Neuronal stem cell (in vitro differentiated cells): ENCODE data around the gene COG8.

Experiments used
- DNase-seq: peaks from one replicate; pipeline ENCODE4 v3.0.0-alpha.2; 2013; ENCODE audit warnings: low spot score
- H2AFZ ChIP-seq: one replicate; pipeline ENCODE4 v1.6.1; 2013; ENCODE audit warnings: mild to moderate bottlenecking, low read length, inconsistent platforms
- H2AK5ac ChIP-seq: 2 replicates; pipeline ENCODE4 v1.6.1; 2013; ENCODE audit warnings: low read depth, mild to moderate bottlenecking, inconsistent platforms, low read length, moderate library complexity, mixed read lengths
- H2BK120ac ChIP-seq: 2 replicates; pipeline ENCODE4 v1.6.1; 2013; ENCODE audit warnings: low read depth, mild to moderate bottlenecking, inconsistent platforms, low read length, moderate library complexity, mixed read lengths
- H2BK12ac ChIP-seq: one replicate; pipeline ENCODE4 v1.6.1; 2013; ENCODE audit warnings: low read length, inconsistent platforms
- H2BK15ac ChIP-seq: 2 replicates; pipeline ENCODE4 v1.6.1; 2013; ENCODE audit warnings: mild to moderate bottlenecking, low read length, inconsistent platforms, mixed read lengths
- H2BK5ac ChIP-seq: one replicate; pipeline ENCODE4 v1.6.1; 2013; ENCODE audit warnings: inconsistent platforms, mild to moderate bottlenecking, low read length, moderate library complexity
- H3K14ac ChIP-seq: one replicate; pipeline ENCODE4 v1.6.1; 2013; ENCODE audit warnings: low read length, inconsistent platforms
- H3K18ac ChIP-seq: 2 replicates; pipeline ENCODE4 v1.6.1; 2013; ENCODE audit warnings: low read length, inconsistent platforms
- H3K23ac ChIP-seq: 2 replicates; pipeline ENCODE4 v1.6.1; 2013; ENCODE audit warnings: low read depth, mild to moderate bottlenecking, mixed read lengths, low read length, inconsistent platforms; ENCODE audit not compliant: poor library complexity
- H3K27ac ChIP-seq: replicated peaks from 3 replicates; pipeline ENCODE4 v1.5.1; 2013; ENCODE audit warnings: low read length, inconsistent platforms
- H3K27me3 ChIP-seq, 3 experiments: 2 replicates each; pipeline ENCODE4 v1.6.1; 2013; ENCODE audit warnings: low read length in 3 of 3, mild to moderate bottlenecking in 2 of 3, inconsistent platforms in 1 of 3, low read depth in 1 of 3, mixed read lengths in 1 of 3, moderate library complexity in 1 of 3; ENCODE audit not compliant: control insufficient read depth in 3 of 3, insufficient read depth in 3 of 3
- H3K36me3 ChIP-seq, 2 donors: replicated peaks in 1 of 2; 2 replicates each; pipeline ENCODE4 v1.6.1; 2013; ENCODE audit warnings: low read length in 2 of 2; ENCODE audit not compliant: control insufficient read depth in 2 of 2, insufficient read depth in 2 of 2
- H3K4ac ChIP-seq: 2 replicates; pipeline ENCODE4 v1.6.1; 2013; ENCODE audit warnings: inconsistent platforms, mild to moderate bottlenecking, low read length, moderate library complexity
- H3K4me1 ChIP-seq, 2 donors: 1 replicate in 1 of 2; 2 replicates in 1 of 2; pipeline ENCODE4 v1.6.1; 2013; ENCODE audit warnings: low read length in 2 of 2, low read depth in 1 of 2; ENCODE audit not compliant: control insufficient read depth in 2 of 2, insufficient read depth in 1 of 2
- H3K4me2 ChIP-seq: one replicate; pipeline ENCODE4 v1.6.1; 2013; ENCODE audit warnings: mild to moderate bottlenecking, low read length, inconsistent platforms; ENCODE audit not compliant: insufficient read depth, poor library complexity, severe bottlenecking
- H3K4me3 ChIP-seq, 2 donors: 2 replicates each; pipeline ENCODE4 v1.5.1; 2013; ENCODE audit warnings: low read length in 2 of 2, mild to moderate bottlenecking in 2 of 2, inconsistent platforms in 1 of 2, moderate library complexity in 1 of 2
- H3K79me1 ChIP-seq: one replicate; pipeline ENCODE4 v1.6.1; 2013; ENCODE audit warnings: low read depth, mild to moderate bottlenecking, inconsistent platforms, low read length, moderate library complexity
- H3K9ac ChIP-seq: one replicate; pipeline ENCODE4 v1.6.1; 2013; ENCODE audit warnings: mild to moderate bottlenecking, low read depth, low read length, inconsistent platforms; ENCODE audit not compliant: poor library complexity
- H3K9me3 ChIP-seq, 2 donors: replicated peaks in 1 of 2; 2 replicates each; pipeline versions ENCODE3 to v1.6.1; 2013; ENCODE audit warnings: low read length in 2 of 2, mild to moderate bottlenecking in 2 of 2, inconsistent platforms in 1 of 2, low read depth in 1 of 2, mixed read lengths in 1 of 2, moderate library complexity in 1 of 2; ENCODE audit not compliant: control insufficient read depth in 2 of 2, insufficient read depth in 1 of 2
- H4K8ac ChIP-seq: one replicate; pipeline ENCODE4 v1.6.1; 2013; ENCODE audit warnings: low read depth, mild to moderate bottlenecking, inconsistent platforms, low read length, moderate library complexity
- H4K91ac ChIP-seq: one replicate; pipeline ENCODE4 v1.6.1; 2013; ENCODE audit warnings: low read length, low read depth, mild to moderate bottlenecking, inconsistent platforms; ENCODE audit not compliant: poor library complexity
- WGBS, 2 donors: extraction: QIAGEN DNeasy Blood & Tissue Kit; methylation state at CpG; one replicate each; pipeline ENCODE4 v1.1.7; 2013; ENCODE audit warnings: missing lambda C conversion rate in 2 of 2, mixed read lengths in 1 of 2; ENCODE audit not compliant: insufficient read length in 2 of 2, insufficient replicate concordance in 1 of 2; ENCODE audit errors: extremely low coverage in 2 of 2; 5-methylcytosine and 5-hydroxymethylcytosine counted together

Gene COG8

DNA sequence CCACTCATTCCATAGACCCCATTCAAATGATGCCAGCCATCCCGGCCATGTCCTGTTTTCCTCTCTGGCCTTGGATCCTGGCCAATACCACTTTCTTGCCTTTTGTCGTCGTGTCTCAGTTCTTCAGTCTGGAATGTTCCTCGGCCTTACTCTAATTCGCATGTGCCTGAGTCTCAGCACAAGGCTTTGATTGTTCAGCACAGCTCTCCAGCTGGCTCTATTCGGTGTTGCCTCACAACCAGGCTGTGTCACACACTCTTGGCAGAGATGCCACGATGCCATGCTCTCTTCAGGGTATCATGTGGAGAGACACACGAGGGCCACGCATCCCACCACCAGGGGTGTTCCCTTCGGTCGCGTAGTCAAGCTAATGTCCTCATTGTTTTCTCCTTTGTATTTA lies 30.0 kb downstream of the COG8 start:
- no peak overlapping the region for H3K27ac ChIP-seq
- H3K27me3 ChIP-seq = no peaks in the 10 kb centered on the region
- peaks cover 2 to 4% of the 10 kb centered on the region in 2 donors for H3K4me1 ChIP-seq
- DNase-seq = no peak
- no peak overlapping the region for H3K4me2 ChIP-seq
- H3K9ac ChIP-seq = no peak overlapping the region
- no peak overlapping the region for H2BK120ac ChIP-seq
- no peak overlapping the region for H2BK15ac ChIP-seq
- no peak overlapping the region for H4K8ac ChIP-seq
- H2BK5ac ChIP-seq = no peak overlapping the region
- H3K79me1 ChIP-seq = peaks cover 9% of the 10 kb centered on the region
- H2BK12ac ChIP-seq = no peak overlapping the region
- peak overlapping the region in 1 of 2 donors; percentile 68 for H3K4me3 ChIP-seq
- WGBS, 2 donors = no CpG with 5 or more reads among the region's 12 CpGs
- H3K18ac ChIP-seq = peak overlapping the region; percentile 28
- no peak overlapping the region for H3K4ac ChIP-seq
- H3K36me3 ChIP-seq = peaks cover 4 to 31% of the 10 kb centered on the region in 2 donors
- no peak overlapping the region for H2AFZ ChIP-seq
- peak overlapping the region; percentile 89 for H3K14ac ChIP-seq
- no peaks in the 10 kb centered on the region for H3K9me3 ChIP-seq
- H4K91ac ChIP-seq = peak overlapping the region; percentile 87
- no peak overlapping the region for H3K23ac ChIP-seq
- H2AK5ac ChIP-seq = no peak overlapping the region

- DNase-seq = no peak
- Histone ChIP-seq H3K27ac (no peak overlapping the region), H3K18ac (no peak overlapping the region), H4K91ac (no peak overlapping the region), H3K9me3 (no peaks in the 10 kb centered on the region), H3K4me2 (no peak overlapping the region), H3K4me3 (no peak overlapping the region), H3K36me3 (peaks cover 0 to 29% of the 10 kb centered on the region in 2 donors), H3K4me1 (peaks cover 4 to 5% of the 10 kb centered on the region in 2 donors), H2AFZ (no peak overlapping the region), H3K79me1 (peaks cover 9% of the 10 kb centered on the region), H3K9ac (no peak overlapping the region), H4K8ac (no peak overlapping the region), H3K23ac (no peak overlapping the region), H3K4ac (no peak overlapping the region), H3K27me3 (no peaks in the 10 kb centered on the region), H3K14ac (no peak overlapping the region), H2BK5ac (no peak overlapping the region), H2AK5ac (no peak overlapping the region), H2BK12ac (no peak overlapping the region), H2BK15ac (no peak overlapping the region), H2BK120ac (no peak overlapping the region)
- WGBS, 2 donors = no CpG with 5 or more reads among the region's 2 CpGs
Measured at GRCh38 chr16:69307856-69308255, 31.5 kb downstream of the COG8 start.

GRCh38 chr16:69307091-69307490 lies 32.3 kb downstream of the COG8 start:
- H2BK120ac ChIP-seq = no peak overlapping the region
- H3K4me2 ChIP-seq = no peak overlapping the region
- no peak overlapping the region for H2AK5ac ChIP-seq
- DNase-seq = no peak
- H3K18ac ChIP-seq = no peak overlapping the region
- peaks cover 9% of the 10 kb centered on the region for H3K79me1 ChIP-seq
- H3K4me1 ChIP-seq = peaks cover 2 to 5% of the 10 kb centered on the region in 2 donors
- H3K4ac ChIP-seq = no peak overlapping the region
- H3K27me3 ChIP-seq = no peaks in the 10 kb centered on the region
- no peak overlapping the region for H2AFZ ChIP-seq
- no peak overlapping the region for H2BK15ac ChIP-seq
- no peak overlapping the region for H3K9ac ChIP-seq
- no peak overlapping the region for H4K8ac ChIP-seq
- no peak overlapping the region for H3K14ac ChIP-seq
- H3K9me3 ChIP-seq = no peaks in the 10 kb centered on the region
- H3K27ac ChIP-seq = no peak overlapping the region
- H2BK5ac ChIP-seq = no peak overlapping the region
- peaks cover 2 to 34% of the 10 kb centered on the region in 2 donors for H3K36me3 ChIP-seq
- H3K23ac ChIP-seq = no peak overlapping the region
- H3K4me3 ChIP-seq = no peak overlapping the region
- H4K91ac ChIP-seq = no peak overlapping the region
- H2BK12ac ChIP-seq = no peak overlapping the region
- no CpG with 5 or more reads among the region's 1 CpG for WGBS, 2 donors

DNA sequence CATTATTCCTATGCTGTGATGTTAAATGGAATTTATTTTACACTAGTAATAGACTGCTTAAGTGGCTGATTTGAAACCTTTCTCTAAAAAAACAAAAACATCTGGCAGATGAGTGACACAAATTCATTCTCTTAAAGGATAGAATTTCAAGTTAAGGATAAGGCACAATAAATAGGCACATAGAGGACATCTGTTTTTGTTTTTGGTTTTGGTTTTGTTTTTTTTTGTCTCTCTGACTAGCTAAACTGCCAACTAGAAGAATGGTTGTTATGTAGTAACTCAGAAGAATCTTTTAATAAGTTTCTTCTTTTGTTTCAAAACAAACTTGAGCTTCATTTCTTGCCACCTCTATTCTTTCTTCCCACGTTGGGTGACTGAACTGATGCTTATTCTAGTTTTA lies 33.3 kb downstream of the COG8 start:
- Histone ChIP-seq H2AK5ac (no peak overlapping the region), H3K27me3 (no peaks in the 10 kb centered on the region), H2BK12ac (no peak overlapping the region), H2BK15ac (no peak overlapping the region), H2BK120ac (no peak overlapping the region), H3K14ac (no peak overlapping the region), H3K27ac (no peak overlapping the region), H3K18ac (no peak overlapping the region), H3K9ac (no peak overlapping the region), H3K79me1 (peaks cover 2% of the 10 kb centered on the region), H4K91ac (no peak overlapping the region), H3K36me3 (peaks cover 4 to 45% of the 10 kb centered on the region in 2 donors), H3K4ac (no peak overlapping the region), H4K8ac (no peak overlapping the region), H3K4me1 (peaks cover 2 to 3% of the 10 kb centered on the region in 2 donors), H3K4me2 (no peak overlapping the region), H2BK5ac (no peak overlapping the region), H3K23ac (no peak overlapping the region), H3K4me3 (no peak overlapping the region), H3K9me3 (no peaks in the 10 kb centered on the region), H2AFZ (no peak overlapping the region)
- no peak for DNase-seq
- WGBS, 2 donors = no CpG with 5 or more reads among the region's 1 CpG
